Measurements from ENCODE around the gene CCDC142.
A peak's percentile ranks its signal among the peaks of the same experiment; 100 is the strongest.

The CCDC142 gene

DNA sequence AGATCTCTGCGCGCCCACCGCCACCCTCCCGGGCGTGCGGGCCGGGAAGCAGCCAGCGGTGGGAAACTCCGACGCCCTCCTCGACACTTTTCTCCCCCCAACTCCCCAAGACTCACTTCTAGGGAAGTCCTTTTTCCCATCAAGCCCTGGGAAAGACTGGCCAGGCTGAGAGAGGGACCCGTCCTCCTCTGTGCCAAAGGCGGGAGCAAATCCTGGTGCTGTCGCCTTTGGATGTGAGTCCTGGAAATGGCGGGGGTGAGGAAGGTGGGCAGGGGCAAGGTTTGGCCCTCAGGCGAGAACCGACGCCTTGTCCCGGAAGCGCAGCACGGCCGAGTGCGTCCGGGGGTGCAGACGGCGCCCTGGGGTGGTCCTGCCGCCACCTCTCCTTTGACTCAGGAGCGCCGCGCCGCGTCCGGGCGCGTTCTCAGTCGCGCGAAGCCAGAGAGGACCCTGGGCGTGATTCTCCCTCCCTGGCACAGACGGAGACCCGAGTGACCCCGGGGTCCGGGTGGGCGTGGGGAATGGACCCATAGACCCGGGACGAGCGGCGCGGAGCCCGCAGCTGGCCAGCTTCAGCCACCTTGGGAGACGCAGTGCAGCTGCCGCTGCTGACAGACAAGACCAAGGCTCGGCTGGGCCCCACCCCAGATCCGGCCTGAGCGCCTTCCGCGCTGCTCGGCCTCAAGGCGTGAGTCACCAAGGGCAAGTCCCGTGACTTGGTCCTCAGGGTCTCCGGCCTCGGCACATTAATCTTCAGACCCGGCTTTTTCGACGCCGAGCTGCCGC lies 20.1 kb upstream of the CCDC142 start:
- CTCF ChIA-PET: interaction anchor here (1.1 to 3.3 kb wide), 8 partner anchors 11 to 85 kb away, joined by 3 to 20 read pairs (median 4); partner anchors contain the start of genes AUP1, CCDC142, HTRA2 and TTC31
- TF ChIP-seq, protein P1, sequence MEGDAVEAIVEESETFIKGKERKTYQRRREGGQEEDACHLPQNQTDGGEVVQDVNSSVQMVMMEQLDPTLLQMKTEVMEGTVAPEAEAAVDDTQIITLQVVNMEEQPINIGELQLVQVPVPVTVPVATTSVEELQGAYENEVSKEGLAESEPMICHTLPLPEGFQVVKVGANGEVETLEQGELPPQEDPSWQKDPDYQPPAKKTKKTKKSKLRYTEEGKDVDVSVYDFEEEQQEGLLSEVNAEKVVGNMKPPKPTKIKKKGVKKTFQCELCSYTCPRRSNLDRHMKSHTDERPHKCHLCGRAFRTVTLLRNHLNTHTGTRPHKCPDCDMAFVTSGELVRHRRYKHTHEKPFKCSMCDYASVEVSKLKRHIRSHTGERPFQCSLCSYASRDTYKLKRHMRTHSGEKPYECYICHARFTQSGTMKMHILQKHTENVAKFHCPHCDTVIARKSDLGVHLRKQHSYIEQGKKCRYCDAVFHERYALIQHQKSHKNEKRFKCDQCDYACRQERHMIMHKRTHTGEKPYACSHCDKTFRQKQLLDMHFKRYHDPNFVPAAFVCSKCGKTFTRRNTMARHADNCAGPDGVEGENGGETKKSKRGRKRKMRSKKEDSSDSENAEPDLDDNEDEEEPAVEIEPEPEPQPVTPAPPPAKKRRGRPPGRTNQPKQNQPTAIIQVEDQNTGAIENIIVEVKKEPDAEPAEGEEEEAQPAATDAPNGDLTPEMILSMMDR (IDR thresholded peaks at IDR 0.05; ENCODE audit: control extremely low read depth, extremely low read depth, low read depth, missing control alignments): peak; percentile 57
- DNase-seq (ENCODE audit: extremely low spot score): peak; percentile 80
- POLR2A ChIA-PET: interaction anchor here (0.7 to 1.7 kb wide), 2 partner anchors 45 to 48 kb away, joined by 3 to 8 read pairs; partner anchors contain the start of genes INO80B and WBP1

DNA sequence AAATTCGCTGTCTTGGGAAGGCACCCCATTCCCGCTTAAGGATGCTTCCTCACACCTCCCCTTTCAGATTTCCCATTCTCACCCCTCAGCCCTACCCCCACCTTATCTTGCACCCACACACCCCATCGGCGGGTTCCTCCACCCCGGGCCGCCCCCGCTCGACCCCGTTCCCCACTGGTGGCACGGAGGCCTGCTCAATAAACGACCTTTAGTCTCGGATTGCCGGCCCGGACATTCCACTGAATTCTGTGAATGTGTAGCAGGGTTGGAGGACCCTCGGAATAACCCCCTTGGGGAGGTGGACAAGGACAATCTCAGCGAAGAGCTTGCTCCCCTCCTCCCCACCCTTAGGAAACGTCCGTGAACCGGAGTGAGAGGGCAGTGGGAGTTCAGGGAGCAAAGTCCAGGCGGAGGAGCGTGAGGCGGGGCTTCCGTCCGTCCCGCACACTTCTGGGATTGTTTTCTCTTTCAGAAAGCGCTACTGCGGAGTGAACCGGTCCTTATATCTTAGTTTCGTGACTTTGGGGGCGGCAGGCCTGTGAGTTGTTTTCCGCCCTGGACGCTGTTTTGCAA lies 19.4 kb upstream of the CCDC142 start:
- peak; percentile 43 for DNase-seq (ENCODE audit: extremely low spot score)
- ChIA-PET POLR2A (no interaction called here), CTCF (interaction anchor here (1.1 to 3.0 kb wide), 6 partner anchors 17 to 72 kb away, joined by 3 to 20 read pairs (median 4); partner anchors contain the start of genes AUP1 and HTRA2)
- TF ChIP-seq, protein P1 (IDR thresholded peaks at IDR 0.05; ENCODE audit: control extremely low read depth, extremely low read depth, low read depth, missing control alignments): no peak

DNA sequence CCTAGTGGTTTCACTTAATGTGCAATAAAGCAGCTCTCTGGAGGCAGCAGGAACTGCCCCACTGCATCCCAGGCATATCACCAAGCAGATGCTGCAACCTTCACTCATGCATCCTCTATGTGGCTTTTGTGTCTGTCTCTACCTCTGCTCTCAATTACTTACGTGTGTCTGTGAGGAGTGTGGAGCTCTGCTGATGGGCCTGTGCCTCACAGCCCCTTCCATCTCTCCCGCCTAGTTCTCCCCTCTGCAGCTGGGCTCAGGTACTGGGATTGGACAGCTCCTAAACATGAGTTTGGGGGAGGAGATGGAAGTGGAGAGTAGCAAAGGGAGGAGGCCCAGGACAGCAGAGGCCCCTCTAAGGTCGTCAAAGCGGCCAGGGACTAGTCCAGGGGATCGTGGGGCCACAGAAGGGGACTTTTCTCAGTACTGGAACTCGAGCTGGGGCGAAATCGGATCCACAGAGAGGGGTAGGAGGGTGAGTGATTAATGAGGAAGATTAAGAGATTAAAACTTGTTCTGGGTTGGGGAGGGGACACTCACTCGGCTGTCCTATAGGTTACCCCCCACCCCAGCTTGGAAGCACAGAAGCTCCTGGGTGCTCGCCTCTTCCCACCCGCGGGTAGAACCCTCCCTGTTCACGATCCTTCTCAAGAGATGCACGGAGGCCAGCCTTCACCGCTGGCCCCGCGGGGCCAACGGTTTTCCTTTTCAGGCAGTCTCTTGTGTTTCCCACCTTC lies 18.7 kb upstream of the CCDC142 start:
- CTCF ChIA-PET: interaction anchor here (0.8 to 2.5 kb wide), 10 partner anchors 12 to 96 kb away, joined by 3 to 11 read pairs (median 4); partner anchors contain the start of genes CCDC142 and TTC31
- POLR2A ChIA-PET: interaction anchor here (0.7 to 1.2 kb wide), 2 partner anchors 12 to 29 kb away, joined by 3 read pairs; no protein-coding TSS in a partner anchor

DNA sequence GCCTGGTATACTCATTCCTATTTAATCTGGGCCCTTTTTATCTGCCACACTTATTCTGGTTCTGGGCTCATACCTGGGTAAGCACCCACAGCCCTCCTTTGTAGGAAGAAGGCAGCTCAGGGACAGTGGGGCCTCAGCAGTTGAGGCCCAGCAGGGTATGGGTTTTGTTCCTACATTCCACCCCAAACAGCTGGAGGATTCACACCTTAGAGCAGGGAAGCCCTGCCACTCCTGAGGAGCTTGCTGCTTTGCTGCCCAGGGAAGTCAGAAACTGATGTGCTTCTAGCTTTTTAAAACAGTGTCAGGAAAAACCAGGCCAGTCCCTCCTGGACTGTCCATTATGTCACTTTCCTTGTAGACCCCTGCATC lies 17.8 kb upstream of the CCDC142 start:
- POLR2A ChIA-PET: interaction anchor here (0.6 to 1.2 kb wide), 3 partner anchors 11 to 319 kb away, joined by 3 read pairs; no protein-coding TSS in a partner anchor
- TF ChIP-seq, protein P1 (IDR thresholded peaks at IDR 0.05; ENCODE audit: control extremely low read depth, extremely low read depth, low read depth, missing control alignments): no peak
- CTCF ChIA-PET: interaction anchor here (0.8 to 2.5 kb wide), 12 partner anchors 11 to 97 kb away, joined by 3 to 11 read pairs (median 4); partner anchors contain the start of genes CCDC142 and TTC31
- no peak for DNase-seq (ENCODE audit: extremely low spot score)

More for the DNA sequence above, 18.7 kb upstream of the CCDC142 start:
- DNase-seq (ENCODE audit: extremely low spot score): no peak
- TF ChIP-seq, protein P1 (IDR thresholded peaks at IDR 0.05; ENCODE audit: control extremely low read depth, extremely low read depth, low read depth, missing control alignments): no peak

DNA sequence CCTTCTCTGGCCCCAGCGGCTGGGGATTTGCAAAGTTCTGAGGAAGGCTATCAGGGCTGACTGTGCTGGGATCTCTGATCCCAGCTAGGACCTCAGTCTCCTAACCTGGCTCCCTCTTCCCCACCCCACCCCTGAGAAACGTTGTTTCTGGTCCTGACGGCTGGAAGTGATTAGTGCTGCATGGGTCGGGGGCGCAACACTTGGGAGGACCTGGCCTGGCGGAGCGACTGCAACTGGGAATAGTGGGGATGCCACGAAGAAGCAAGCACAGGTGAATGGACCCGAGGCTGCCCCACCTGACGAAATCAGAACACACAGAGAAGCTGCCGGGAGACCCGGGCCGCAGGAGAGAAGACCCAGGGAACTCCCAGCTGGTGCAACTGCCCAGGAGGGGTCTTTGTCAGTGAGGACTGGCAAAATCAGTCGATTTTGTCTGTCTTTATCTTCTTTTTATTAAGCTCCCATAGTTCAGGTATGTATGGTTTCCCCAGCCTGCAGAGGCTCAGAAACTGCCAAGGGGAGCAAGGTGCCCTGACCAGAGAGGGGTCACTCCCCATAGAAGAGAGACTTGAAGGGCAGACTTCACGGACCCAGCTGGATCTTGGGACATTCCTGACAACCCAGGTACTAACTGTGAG lies 17.3 kb upstream of the CCDC142 start:
- CTCF ChIA-PET: interaction anchor here (0.9 to 2.5 kb wide), 10 partner anchors 10 to 86 kb away, joined by 3 to 11 read pairs (median 4); partner anchors contain the start of genes CCDC142 and TTC31
- POLR2A ChIA-PET: interaction anchor here (0.5 to 0.6 kb wide), 2 partner anchors 49 to 319 kb away, joined by 3 to 4 read pairs; no protein-coding TSS in a partner anchor
- TF ChIP-seq, protein P1 (IDR thresholded peaks at IDR 0.05; ENCODE audit: control extremely low read depth, extremely low read depth, low read depth, missing control alignments): no peak
- no peak for DNase-seq (ENCODE audit: extremely low spot score)

Data from GM10248 (cell line).